LNCAP (cell line): ENCODE data around the gene SLC13A2.

Source experiments
- TF ChIP-seq, protein P1 (sequence below): fragments of 450-650 bp; IDR thresholded peaks from 2 replicates; pipeline ENCODE4 v1.5.1; 2017; ENCODE audit warnings: mild to moderate bottlenecking

Gene SLC13A2

GRCh38 chr17:28485049-28485448, 11.6 kb downstream of the SLC13A2 start:
- TF ChIP-seq, protein P1, sequence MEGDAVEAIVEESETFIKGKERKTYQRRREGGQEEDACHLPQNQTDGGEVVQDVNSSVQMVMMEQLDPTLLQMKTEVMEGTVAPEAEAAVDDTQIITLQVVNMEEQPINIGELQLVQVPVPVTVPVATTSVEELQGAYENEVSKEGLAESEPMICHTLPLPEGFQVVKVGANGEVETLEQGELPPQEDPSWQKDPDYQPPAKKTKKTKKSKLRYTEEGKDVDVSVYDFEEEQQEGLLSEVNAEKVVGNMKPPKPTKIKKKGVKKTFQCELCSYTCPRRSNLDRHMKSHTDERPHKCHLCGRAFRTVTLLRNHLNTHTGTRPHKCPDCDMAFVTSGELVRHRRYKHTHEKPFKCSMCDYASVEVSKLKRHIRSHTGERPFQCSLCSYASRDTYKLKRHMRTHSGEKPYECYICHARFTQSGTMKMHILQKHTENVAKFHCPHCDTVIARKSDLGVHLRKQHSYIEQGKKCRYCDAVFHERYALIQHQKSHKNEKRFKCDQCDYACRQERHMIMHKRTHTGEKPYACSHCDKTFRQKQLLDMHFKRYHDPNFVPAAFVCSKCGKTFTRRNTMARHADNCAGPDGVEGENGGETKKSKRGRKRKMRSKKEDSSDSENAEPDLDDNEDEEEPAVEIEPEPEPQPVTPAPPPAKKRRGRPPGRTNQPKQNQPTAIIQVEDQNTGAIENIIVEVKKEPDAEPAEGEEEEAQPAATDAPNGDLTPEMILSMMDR = no peak

DNA sequence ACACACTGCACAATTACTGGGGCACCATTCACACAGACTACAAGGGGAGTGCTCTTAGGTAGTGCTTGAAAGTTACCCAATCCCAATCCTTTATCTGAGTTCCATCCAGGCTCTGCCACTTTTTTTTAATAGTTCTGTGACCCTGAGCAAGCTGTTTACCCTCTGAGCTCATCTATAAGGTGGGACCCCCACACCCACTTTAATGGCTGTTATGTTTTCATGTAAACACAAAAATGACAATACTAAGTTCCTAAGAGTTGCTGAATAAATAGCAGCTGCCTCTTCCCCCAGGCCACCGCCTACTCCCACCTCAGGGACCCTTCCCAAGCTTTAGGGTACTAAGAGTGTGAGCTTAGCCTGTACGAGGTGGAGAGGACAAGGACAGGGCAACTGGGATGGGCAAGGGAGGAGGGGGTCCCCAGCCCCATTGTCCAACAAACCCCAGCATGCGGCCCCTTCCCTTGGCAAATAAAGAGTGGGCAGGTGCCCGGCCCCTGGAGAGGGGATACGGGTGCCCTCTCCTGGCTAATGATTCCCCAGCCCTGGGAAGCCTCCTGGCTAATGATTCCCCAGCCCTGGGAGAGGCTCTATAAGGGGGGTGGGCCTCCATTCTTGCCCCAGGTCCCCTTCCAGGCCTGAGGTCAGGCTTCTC, 14.6 kb downstream of the SLC13A2 start:
- TF ChIP-seq, protein P1 = no peak

- TF ChIP-seq, protein P1 = no peak
These were observed 15.3 kb downstream of the SLC13A2 start for GRCh38 chr17:28488533-28489276.

DNA sequence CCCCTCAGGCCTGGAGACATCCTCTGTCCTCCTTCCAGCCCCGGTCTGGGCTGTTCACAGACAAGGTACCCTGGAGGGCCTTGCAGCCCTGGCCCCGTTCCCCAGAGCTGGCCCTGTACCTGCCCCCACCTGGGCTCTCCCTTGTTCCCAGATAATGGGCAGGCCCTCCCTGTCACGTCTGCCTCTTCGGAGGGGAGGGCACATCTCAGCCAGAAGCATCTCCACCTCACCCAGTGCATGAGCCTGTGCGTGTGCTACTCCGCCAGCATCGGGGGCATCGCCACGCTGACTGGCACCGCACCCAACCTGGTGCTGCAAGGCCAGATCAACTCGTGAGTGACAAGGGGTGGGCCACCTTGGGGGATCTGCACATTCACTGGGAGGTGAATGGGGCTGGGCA, 17.8 kb downstream of the SLC13A2 start:
- TF ChIP-seq, protein P1 = no peak

- TF ChIP-seq, protein P1 = no peak
These were observed 18.4 kb downstream of the SLC13A2 start for GRCh38 chr17:28491860-28492259.

- TF ChIP-seq, protein P1 = no peak
These were observed 19.2 kb downstream of the SLC13A2 start for GRCh38 chr17:28492352-28493310.

DNA sequence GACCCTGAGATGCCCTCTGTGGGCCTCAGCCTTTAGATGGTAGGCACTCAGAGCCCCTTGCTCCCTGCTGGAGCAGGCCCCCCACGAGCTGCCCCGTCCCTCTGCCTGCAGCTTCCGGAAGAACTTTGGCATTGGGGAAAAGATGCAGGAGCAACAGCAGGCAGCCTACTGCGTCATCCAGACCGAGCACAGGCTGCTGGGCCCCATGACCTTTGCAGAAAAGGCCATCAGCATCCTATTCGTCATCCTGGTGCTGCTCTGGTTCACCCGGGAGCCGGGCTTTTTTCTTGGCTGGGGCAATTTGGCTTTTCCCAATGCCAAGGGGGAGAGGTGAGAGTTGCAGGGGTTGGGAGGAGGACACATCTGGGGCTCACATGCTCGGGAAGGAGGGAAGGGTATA, 20.0 kb downstream of the SLC13A2 start:
- TF ChIP-seq, protein P1 = no peak
